Stimulated activated CD8-positive, alpha-beta memory T cell treated with anti-CD3 and anti-CD28 coated beads, Interleukin-12 subunit alpha, Interleukin-12 subunit beta, amount 100 ng/mL, for 4 hours (primary cell): ENCODE data around the gene LRRC23.
A peak's percentile ranks its signal among the peaks of the same experiment; 100 is the strongest.
"Not testable (repeated sequence)": the region's sequence is repeated elsewhere in the genome, so short reads cannot be mapped to it uniquely, and the experiment has no call there.

Experiments
- DNase-seq: peaks from one replicate; pipeline ENCODE4 v3.0.0-alpha.2; 2020; ENCODE audit warnings: low read depth

LRRC23 gene

DNA sequence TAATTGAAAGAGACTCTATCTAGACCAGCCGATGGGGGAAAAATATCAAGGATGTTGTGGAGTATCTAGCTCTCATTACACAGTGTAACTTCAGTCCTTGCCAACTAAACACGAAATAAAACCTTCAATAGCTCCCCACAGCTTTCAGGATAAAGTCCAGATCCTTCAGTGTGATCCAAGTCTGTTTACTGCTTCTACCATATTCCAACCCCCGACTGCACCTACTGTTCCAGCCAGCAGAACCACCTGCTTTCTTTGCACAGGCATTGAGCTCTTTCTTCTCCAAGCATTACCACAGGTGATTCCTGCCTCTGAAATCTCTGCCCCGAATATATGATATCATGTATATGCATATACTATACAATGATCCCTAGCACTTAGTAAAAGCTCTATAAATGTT lies 2.2 kb upstream of the LRRC23 start:
- no peak for DNase-seq

DNA sequence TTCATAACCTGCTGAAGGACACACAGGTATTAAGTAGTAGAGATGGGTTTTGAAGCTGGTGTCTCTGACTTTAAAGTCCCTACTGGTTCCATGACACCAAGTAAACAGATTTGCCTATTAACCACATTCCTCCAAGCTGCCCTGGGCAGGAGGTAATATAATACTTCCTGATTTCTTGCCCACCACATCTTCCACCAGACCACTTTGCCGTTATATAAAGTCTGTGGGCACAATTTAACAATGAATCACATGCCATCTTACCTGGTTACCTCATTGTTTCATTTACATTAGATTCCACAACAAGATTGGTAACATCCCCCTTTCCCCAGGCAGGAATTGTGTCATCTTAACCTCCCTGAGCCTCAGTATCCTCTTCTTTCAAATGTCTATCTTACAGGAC lies 900 bp upstream of the LRRC23 start:
- no peak for DNase-seq

- no peak for DNase-seq
Measured at GRCh38 chr12:6905414-6906040, 905 bp downstream of the LRRC23 start.

DNA sequence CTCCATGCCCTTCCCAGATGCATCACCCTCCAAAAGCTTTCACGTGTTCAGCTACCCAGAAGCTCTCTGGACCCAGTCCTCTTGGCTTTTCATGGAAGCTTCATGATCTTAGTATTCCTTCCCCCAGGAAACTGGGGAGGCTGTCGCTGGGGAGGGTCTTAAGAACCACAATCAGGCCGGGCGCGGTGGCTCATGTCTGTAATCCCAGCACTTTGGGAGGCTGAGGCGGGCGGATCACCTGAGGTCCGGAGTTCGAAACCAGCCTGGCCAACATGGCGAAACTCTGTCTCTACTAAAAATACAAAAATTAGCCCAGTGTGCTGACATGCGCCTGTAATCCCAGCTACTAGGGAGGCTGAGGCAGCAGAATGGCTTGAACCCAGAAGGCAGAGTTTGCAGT lies 3.5 kb downstream of the LRRC23 start:
- DNase-seq = not testable (repeated sequence)

- DNase-seq = no peak
Measured at GRCh38 chr12:6909421-6910145, 5.0 kb downstream of the LRRC23 start.

DNA sequence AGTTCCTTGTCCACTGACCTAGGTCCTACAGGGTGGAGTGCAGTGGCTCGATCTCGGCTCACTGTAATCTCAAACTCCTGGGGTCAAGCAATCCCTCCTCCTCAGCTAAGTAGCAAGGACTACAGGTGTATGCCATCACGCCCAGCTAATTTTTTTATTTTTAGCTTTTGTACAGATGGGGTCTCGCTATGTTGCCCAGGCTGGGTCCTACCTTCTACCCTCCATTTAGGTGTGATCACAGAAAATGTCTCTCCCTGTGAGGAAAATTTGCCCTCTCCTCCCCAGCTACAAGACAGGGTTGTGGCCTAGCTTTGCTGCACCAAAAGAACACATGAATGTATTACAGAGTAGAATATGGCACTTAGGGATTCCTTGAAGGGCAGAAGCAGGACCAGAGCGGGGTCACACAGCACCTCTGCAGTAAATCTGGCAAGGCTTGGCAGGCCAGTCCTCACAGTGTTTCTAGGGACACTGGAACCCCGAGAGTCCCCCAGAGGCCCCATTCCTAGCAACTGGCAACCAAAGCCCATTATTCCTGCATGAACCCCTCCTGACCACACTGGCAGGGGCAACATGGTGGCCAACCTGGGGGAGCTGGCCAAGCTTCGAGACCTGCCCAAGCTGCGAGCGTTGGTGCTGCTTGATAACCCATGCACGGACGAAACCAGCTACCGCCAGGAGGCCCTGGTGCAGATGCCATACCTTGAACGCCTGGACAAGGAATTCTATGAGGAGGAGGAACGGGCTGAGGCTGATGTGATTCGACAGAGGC lies 7.7 kb downstream of the LRRC23 start:
- no peak for DNase-seq

DNA sequence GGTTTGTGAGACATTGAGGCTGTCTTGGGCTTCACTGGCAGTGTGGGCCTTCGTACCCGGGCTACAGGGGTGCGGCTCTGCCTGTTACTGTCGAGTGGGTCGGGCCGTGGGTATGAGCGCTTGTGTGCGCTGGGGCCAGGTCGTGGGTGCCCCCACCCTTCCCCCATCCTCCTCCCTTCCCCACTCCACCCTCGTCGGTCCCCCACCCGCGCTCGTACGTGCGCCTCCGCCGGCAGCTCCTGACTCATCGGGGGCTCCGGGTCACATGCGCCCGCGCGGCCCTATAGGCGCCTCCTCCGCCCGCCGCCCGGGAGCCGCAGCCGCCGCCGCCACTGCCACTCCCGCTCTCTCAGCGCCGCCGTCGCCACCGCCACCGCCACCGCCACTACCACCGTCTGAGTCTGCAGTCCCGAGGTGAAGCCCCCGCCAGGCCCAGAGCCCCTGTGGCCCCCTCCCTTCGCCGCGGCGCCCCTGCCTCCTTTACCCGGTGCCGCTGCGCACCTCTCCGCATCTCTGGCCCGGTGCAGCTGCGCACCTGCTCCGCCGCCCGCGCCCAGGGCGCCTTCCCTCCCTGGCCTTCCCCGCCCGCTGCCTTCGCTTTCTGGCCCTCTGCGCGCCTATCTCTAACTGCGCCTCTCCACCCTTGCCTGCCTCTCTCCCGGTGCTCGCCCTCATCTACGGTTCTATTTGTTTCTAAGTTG lies 9.8 kb downstream of the LRRC23 start, which contains the start of gene ENO2:
TSS of gene ENO2 (plus strand) at position 335 of the 701 bp plus-strand sequence. CDS start 1,253 bp downstream, outside the sequence.
- peak; percentile 75 for DNase-seq

DNA sequence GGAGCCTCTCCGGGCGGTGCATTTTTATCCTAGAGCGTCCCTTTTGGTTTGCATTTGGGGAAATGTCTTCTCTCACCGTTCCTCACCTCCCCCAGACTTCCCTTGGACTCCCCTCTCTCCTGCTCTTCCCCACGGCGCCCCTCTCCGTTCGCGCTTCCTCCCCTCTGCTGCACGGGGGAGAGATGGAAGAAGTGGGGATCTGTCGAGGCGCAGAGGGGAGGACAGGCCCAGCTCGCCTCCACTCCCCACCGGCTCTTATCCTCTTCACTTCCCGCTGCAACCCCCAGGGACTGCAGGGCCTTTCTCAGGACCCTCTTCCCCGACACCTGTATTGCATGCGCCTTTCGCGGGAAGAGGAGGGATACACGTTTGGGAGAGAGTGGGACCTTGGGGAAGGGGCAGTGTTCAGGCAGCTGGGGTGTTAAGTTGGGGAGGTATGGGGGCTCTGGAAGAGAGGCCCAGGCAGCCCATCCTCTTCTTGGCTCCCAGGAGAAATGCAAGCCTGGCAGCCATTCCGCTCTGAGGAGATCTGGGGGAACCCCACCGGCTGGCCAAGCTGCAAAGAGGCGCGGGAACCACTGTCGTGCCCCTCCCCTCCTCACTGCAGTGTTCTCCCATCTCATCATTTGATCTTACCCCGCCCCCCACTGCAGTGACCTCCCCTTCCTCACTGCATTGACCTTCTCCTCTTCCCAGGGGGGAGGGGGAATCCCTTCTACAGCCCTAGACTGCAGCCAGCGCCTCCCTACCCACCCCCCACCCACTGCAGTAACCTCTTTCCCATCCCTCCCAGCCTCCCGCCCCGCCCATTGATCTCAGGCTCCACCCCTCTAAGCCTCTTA lies 10.5 kb downstream of the LRRC23 start:
- no peak for DNase-seq

- no peak for DNase-seq
Measured at GRCh38 chr12:6915789-6916285, 11.2 kb downstream of the LRRC23 start.

GRCh38 chr12:6916426-6917200 lies 12.0 kb downstream of the LRRC23 start:
- no peak for DNase-seq

DNA sequence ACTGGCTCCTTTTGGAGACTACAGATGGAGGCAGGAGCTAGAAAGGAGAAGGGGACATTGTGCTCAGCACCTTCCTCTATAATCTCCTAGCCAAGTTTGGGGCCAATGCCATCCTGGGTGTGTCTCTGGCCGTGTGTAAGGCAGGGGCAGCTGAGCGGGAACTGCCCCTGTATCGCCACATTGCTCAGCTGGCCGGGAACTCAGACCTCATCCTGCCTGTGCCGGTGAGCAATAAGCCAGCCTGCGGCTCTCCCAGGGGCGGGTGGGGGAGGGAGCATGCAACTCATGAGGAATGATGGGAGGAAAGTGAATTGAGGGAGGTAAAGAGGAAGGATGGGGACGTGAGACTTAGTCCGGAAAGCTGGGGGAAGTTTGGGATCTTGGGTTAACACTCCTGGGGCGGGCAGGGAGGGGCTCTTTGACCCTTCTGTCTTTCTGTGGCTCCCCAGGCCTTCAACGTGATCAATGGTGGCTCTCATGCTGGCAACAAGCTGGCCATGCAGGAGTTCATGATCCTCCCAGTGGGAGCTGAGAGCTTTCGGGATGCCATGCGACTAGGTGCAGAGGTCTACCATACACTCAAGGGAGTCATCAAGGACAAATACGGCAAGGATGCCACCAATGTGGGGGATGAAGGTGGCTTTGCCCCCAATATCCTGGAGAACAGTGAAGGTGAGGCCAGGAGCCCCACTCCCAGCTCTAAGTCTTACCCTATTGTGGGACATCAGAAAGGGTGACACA lies 13.0 kb downstream of the LRRC23 start:
- DNase-seq = no peak

DNA sequence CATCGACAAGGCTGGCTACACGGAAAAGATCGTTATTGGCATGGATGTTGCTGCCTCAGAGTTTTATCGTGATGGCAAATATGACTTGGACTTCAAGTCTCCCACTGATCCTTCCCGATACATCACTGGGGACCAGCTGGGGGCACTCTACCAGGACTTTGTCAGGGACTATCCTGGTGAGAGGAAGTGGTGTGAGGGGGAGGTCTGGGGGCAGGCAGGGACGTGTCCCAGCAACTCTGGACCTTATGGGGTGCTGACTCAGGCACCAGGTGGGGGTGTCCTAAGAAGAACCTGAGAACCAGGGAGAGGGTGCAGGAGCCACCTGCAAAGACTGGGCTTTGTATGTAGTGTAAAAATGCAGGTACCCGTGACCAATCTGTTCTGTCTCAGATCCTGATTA lies 15.0 kb downstream of the LRRC23 start:
- no peak for DNase-seq

DNA sequence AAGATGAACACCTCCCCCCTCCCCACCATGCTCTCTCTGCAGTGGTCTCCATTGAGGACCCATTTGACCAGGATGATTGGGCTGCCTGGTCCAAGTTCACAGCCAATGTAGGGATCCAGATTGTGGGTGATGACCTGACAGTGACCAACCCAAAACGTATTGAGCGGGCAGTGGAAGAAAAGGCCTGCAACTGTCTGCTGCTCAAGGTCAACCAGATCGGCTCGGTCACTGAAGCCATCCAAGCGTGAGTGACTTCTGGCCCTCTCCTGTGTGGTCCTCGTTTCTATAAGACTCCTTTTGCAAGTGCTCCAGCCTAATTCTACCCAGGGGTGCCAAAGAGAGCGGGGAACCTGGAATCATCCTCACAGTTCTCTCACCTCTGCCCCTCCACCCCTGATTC lies 16.9 kb downstream of the LRRC23 start:
- no peak for DNase-seq

DNA sequence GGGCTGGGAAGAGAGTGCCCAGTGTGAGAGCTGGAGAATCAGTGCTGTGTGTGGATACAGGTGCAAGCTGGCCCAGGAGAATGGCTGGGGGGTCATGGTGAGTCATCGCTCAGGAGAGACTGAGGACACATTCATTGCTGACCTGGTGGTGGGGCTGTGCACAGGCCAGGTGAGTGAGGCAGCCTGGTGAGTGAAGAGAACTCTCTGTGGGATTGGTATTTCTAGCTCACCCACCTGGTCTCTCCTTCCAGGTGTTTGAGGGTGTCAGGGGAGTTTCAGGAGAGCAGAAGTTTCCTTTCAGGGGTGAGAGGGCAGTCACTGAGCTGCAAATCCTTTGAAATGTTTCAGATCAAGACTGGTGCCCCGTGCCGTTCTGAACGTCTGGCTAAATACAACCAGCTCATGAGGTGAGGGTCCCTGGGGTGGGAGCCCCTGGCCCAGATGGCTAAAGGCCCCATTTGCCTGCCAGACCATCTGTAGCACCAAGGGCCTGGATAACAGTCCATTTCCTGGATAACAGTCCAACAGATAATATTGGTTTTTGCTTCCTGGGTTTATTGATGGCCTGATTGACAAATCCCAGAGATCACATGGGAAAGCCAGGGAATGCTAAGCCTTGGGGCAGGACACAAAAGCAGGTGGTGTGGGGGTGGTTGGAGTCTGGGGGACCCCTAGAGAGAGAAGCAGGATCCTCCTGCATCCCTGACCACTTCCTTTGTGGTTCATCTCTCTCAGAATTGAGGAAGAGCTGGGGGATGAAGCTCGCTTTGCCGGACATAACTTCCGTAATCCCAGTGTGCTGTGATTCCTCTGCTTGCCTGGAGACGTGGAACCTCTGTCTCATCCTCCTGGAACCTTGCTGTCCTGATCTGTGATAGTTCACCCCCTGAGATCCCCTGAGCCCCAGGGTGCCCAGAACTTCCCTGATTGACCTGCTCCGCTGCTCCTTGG lies 17.6 kb downstream of the LRRC23 start:
- DNase-seq = no peak

DNA sequence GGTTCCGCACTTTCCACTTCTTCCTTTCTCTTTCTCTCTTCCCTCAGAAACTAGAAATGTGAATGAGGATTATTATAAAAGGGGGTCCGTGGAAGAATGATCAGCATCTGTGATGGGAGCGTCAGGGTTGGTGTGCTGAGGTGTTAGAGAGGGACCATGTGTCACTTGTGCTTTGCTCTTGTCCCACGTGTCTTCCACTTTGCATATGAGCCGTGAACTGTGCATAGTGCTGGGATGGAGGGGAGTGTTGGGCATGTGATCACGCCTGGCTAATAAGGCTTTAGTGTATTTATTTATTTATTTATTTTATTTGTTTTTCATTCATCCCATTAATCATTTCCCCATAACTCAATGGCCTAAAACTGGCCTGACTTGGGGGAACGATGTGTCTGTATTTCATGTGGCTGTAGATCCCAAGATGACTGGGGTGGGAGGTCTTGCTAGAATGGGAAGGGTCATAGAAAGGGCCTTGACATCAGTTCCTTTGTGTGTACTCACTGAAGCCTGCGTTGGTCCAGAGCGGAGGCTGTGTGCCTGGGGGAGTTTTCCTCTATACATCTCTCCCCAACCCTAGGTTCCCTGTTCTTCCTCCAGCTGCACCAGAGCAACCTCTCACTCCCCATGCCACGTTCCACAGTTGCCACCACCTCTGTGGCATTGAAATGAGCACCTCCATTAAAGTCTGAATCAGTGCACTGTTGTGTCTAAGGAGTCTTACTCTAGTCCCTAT lies 18.5 kb downstream of the LRRC23 start:
- DNase-seq = no peak

DNA sequence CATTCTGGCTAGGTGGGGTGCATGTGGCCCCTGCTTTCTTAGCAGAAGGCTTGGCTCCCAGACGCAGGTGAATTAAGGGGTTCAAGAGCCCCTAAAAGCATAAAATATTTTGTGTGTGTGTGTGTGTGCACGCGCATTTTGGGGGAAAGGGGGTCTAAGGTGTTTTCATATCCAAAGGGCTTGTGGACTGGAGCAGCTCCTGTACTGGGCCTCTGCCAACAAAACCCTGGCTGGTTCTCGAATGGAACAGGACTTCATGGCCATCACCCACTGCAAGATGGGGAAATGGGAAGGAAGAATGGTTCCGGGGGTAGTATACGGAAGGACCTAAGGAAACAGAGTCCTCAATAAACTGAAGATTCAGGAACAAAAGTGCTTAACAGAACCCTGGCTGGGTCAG lies 19.2 kb downstream of the LRRC23 start:
- no peak for DNase-seq

DNA sequence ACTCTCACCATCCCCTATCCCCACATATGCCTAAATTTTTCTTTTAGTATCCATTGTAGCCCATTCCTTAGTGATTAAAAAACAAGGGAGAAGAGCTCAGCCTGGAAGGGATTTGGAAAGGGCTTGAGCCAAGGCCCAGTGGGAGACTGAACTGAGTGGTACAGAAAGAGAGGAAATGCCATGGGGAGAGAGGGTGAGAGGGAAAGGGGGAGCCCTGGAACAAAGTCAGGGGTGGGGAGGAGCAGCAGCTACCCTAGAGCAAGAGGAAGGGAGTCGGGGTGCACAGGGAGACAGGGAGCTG lies 20.6 kb downstream of the LRRC23 start:
- DNase-seq = no peak
